Measurements from ENCODE around the gene PCYT1A.
A peak's percentile ranks its signal among the peaks of the same experiment; 100 is the strongest.
"Not testable (repeated sequence)": the region's sequence is repeated elsewhere in the genome, so short reads cannot be mapped to it uniquely, and the experiment has no call there.

PCYT1A gene

DNA sequence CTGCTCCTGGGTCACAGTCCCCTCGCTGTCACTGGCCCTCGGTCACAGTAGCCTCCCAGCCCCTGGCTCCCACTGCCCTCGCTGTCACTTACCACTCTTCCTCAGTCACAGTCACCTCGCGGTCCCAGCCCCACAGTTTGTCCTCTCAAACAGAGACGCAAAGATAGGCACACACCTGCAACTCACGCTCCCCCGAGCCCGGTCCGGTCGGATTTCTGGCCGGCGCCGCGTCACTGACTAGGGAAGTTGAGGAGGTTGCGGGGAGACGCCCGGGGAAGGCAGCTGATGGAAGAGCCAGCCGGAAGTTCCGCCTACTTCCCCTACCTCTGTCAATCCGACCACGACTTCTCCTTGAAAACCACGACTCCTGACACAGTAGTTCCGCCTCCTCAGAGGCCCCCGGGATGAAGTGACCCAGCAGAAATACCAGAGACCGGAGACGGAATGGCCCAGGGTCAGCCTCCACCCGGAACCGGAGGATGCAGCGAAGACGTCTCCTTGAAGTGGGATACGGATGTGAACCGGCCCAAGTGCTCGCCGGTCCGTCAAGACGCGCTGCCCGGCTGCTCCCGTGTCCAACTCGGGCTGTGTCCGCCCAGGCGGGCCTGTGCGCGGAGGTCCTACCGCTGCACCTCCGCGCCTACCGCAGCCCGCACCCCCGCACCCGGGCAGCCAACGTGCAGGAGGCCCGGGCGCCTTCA lies at the start of gene PCYT1A:
TSS of gene PCYT1A (minus strand) at position 287 of the 701 bp plus-strand sequence. CDS start 17,195 bp downstream, outside the sequence.
- peak; percentile 94 for DNase-seq

GRCh38 chr3:196336319-196337145 lies 49.0 kb upstream of the PCYT1A start:
- DNase-seq = no peak

DNA sequence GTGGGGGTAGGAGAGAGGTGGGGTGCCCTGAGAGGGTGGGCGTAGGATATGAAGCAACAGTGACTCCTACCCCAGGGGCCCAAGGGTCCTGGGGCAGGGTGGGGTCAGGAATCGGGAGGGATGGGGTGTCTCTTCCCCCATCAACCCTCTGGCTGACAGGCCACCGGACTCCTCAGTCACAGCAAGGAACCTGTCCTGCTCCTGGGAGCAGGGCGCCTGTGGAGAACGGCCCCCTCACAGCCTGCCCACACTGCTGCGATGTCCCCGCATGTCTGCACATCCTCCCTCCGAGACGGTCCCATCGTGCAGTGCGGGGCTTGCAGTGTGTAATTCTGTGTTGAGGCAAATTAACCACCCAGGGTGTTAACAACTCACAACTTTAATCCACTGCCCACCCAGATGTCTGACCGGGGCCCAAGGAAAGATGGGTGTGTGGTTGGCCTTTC lies 48.0 kb upstream of the PCYT1A start:
- DNase-seq = no peak

- DNase-seq = no peak
Observed at GRCh38 chr3:196334982-196335381, 47.5 kb upstream of the PCYT1A start.

- no peak for DNase-seq
Observed at GRCh38 chr3:196332168-196332567, 44.6 kb upstream of the PCYT1A start.

DNA sequence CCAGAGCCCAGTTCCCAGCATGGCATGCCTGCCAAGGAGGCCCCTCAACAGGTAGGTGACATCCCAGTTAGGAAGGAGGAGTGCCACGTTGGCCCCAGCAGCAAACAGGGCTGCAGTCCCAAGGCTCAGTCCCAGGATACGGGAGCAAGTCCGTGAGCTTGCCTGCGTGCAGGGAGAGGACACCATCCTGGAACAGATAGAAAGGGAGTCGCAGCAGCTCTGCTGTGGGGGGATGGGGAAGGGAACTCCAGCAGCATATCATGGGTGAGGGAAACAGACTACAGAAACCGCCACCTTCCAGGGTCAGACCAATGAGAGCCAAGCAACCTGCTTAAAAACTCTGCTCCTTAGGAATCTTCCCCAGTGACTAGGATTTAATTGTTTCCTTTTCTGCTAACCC lies 39.9 kb upstream of the PCYT1A start:
- DNase-seq = no peak

- no peak for DNase-seq
Observed at GRCh38 chr3:196326936-196327335, 39.4 kb upstream of the PCYT1A start.

GRCh38 chr3:196323691-196324090 lies 36.2 kb upstream of the PCYT1A start:
- peak; percentile 33 for DNase-seq

DNA sequence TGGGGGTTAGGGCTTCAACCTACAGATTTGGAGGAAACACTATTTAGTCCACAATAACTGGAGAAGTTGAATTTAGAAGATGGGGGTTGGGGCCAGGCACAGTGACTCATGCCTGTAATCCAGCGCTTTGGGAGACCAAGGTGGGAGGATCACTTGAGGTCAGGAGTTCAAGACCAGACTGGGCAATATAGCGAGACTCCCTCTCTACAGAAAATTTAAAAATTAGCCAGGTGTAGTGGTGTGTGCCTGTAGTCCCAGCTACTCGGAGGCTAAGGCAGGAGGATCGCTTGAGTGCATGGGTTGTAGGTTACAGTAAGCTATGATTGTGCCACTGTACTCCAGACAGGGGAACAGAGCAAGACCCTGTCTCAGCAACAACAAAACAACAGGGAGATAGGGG lies 35.5 kb upstream of the PCYT1A start:
- DNase-seq = no peak

DNA sequence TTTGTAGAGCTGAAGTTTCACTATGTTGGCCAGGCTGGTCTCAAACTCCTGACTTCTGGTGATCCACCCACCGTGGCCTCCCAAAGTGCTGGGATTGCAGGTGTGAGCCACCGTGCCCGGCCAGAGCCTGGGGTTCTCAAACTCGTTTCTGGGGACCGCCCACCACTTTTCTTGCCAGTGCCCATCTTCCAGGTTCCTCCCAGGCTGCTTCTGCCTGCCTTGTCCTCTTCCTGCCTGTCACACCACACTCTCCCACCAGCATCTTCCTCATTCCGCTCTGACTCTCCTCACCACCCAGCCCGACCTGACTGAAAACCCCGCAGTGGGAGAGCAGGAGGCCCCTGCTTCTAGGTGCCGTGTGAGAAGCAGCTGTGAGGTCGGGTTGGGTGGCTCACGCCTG lies 33.6 kb upstream of the PCYT1A start:
- DNase-seq = no peak

DNA sequence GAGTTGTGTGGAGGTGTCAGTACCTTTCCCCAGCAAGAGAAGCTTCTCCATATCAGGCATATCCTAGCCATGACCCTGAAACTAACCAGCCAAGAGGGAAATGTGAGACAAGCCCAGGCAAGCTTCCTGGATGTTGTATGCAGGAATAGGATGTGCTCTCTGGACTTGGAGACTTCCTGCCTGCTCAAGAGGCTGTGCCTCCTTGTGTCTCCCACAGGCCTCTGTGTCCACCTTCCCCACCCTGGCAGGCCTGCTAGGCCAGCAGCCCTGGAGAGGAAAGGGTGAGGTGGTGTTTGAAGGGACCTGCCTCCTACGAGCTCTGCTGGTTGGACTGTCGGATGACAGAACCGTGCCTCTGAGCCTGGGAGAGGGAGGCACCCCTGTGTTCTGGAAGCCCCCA lies 32.6 kb upstream of the PCYT1A start:
- DNase-seq = no peak

- DNase-seq = peak; percentile 88
Observed at GRCh38 chr3:196317687-196318467, 30.4 kb upstream of the PCYT1A start, which contains the start of gene DYNLT2B. Gene DYNLT2B, minus strand, starts transcription at chr3:196318240. Its CDS starts 88 bp downstream, at chr3:196318152.

DNA sequence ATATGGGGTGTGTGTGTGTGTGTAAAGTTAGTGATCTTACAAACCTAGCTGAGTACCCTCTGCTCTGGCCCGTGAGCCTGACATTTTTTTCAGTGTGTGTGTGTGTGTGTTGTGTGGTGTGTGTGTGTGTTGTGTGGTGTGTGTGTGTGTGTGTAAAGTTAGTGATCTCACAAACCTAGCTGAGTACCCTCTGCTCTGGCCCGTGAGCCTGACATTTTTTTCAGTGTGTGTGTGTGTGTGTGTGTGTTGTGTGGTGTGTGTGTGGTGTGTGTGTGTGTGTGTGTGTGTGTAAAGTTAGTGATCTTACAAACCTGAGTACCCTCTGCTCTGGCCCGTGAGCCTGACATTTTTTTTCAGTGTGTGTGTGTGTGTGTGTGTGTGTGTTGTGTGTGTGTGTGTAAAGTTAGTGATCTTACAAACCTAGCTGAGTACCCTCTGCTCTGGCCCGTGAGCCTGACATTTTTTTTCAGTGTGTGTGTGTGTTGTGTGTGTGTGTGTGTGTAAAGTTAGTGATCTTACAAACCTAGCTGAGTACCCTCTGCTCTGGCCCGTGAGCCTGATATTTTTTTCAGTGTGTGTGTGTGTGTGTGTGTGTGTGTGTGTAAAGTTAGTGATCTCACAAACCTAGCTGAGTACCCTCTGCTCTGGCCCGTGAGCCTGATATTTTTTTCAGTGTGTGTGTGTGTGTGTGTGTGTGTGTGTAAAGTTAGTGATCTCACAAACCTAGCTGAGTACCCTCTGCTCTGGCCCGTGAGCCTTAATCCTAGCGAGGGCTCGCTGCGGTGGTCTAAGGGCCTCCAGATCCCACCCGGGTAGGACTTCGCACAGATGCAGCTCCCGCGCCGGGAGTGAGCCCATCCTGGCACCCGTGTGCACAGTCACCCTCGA lies 29.5 kb upstream of the PCYT1A start:
- not testable (repeated sequence) for DNase-seq

GRCh38 chr3:196315821-196316220 lies 28.3 kb upstream of the PCYT1A start:
- DNase-seq = no peak

DNA sequence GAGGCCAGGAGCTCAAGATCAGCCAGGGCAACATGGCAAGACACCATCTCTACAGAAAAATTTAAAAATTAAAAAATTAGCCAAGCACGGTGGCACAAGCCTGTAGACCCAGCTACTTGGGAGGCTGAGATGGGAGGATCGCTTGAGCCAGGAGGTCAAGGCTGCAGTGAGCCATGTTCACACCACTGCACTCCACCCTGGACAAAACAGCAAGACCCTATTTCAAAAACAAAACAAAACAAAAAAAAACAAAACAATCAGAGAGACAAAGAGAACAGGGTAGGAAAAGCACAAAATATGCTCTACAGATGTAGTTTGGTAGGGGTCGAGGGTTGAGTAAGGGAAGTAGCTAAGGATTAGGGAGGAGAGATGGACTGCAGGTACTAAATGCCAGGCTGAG lies 27.1 kb upstream of the PCYT1A start:
- DNase-seq = no peak

DNA sequence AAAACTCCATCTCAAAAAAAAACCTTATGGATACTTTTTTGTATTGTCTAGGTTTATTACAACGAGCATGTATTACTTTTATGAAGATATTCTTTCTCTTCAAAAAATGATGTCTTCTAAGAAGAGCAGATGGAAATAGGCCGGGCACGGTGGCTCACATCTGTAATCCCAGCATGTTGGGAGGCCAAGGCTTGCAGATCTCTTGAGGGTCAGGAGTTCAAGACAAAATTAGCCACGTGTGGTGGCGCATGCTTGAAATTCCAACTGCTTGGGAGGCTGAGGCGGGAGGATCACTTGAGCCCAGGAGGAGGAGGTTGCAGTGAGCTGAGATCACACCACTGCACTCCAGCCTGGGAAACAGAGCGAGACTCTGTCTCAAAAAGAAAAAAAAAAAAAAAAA lies 26.6 kb upstream of the PCYT1A start:
- DNase-seq = not testable (repeated sequence)

- DNase-seq = not testable (repeated sequence)
Observed at GRCh38 chr3:196302960-196303359, 15.4 kb upstream of the PCYT1A start.

DNA sequence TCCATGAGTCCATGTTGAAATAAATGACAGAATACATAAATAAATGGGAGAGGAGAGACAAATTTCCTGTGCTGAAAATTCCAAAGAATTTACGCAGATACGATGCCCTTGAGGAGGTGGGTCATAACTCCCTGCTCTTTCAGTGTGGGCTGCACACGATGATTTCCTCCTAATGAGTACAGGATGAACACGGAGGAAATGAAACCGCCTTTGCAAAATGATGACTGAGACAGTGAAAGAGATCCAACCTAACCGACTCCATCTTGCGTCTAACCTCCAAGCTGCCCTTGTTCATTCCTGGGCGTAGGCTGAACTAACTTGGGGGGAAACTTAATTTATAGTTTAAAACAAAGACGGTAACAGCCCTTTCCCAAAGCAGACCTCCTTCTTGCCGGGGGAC lies 15.0 kb upstream of the PCYT1A start:
- not testable (repeated sequence) for DNase-seq

DNA sequence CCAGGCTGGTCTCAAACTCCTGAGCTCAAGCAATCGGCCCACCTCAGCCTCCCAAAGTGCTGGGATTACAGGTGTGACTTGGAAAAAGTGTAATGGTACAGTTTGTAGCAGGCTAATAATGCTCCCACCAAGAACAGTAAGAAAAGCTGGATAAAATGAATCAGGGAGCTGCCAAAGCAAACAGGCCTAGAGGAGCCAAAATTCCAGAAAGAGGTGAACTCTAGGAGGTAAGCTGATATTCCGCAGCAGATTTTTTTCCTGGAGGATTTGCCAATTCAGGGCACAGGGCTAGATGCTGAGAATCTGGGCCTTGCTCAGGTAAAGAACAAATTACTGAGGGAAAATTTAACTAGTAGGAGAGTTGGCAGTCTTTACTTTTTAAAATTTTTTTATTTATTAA lies 11.0 kb upstream of the PCYT1A start:
- DNase-seq = no peak

GRCh38 chr3:196292286-196292923 lies 4.9 kb upstream of the PCYT1A start:
- DNase-seq = no peak

- DNase-seq = peak; percentile 57
Observed at GRCh38 chr3:196288141-196288460, 575 bp upstream of the PCYT1A start.

GRCh38 chr3:196287090-196287439 lies 461 bp downstream of the PCYT1A start:
- no peak for DNase-seq

Measured in fibroblast of skin of right quadriceps (primary cell).